AG04450 (cell line): ENCODE measurements around the gene HSPG2. TPM values are rescaled to one million over a fixed set of nuclear protein-coding genes. Genes with fewer than 3 reads are reported as not detected.

Source experiments
- CTCF ChIA-PET: fragments of 300-600, 350-600 bp; formaldehyde crosslinking; extraction: SDS; loops from one replicate; lab custom pipeline; 2022; ENCODE audit warnings: antibody characterized with exemption, inconsistent platforms; lab: Charles Lee
- POLR2A ChIA-PET: fragments of 350-600 bp; formaldehyde crosslinking; extraction: SDS; loops from one replicate; lab custom pipeline; 2021; ENCODE audit warnings: antibody characterized with exemption, inconsistent platforms; lab: Yijun Ruan, JAX
- DNase-seq: peaks from one replicate; pipeline ENCODE4 v3.0.0-alpha.2; 2011; ENCODE audit warnings: low read depth, low spot score
- H3K27ac ChIP-seq: one replicate; pipeline ENCODE4 v1.5.1; 2012; ENCODE audit warnings: low read depth, low read length, control low read depth
- H3K27me3 ChIP-seq: one replicate; pipeline ENCODE4 v1.6.0; 2012; ENCODE audit warnings: low read length; ENCODE audit not compliant: control insufficient read depth, insufficient read depth
- H3K4me3 ChIP-seq: 2 replicates; pipeline ENCODE4 v1.5.1; 2011; ENCODE audit warnings: mild to moderate bottlenecking, low read depth, low read length, control low read depth
- H3K9me3 ChIP-seq: 2 replicates; pipeline ENCODE4 v1.5.1; 2012; ENCODE audit warnings: low read length; ENCODE audit not compliant: control insufficient read depth, insufficient read depth
- polyA plus RNA-seq: library from polyadenylated mRNA; depleted of rRNA; stranded (reverse); fragments of >200 nt; gene quantifications from 2 replicates; pipeline ENCODE4 v1.2.3, GENCODE V29; 2011
- TF ChIP-seq, protein P1 (sequence below): IDR thresholded peaks from 2 replicates; pipeline ENCODE4 v1.5.1; 2011; ENCODE audit warnings: low read depth, low read length, control low read depth, inconsistent platforms

HSPG2 gene
- polyA plus RNA-seq, 1 experiment, result 9.7 TPM

GRCh38 chr1:21903638-21904453 lies 33.3 kb downstream of the HSPG2 start:
- Histone ChIP-seq H3K9me3 (no peaks in the 10 kb centered on the region), H3K27ac (no peak overlapping the region), H3K27me3 (no peaks in the 10 kb centered on the region), H3K4me3 (no peak overlapping the region)
- CTCF ChIA-PET, result interaction anchor here (1.1 kb wide), 1 partner anchor 25 kb away, joined by 3 read pairs; no protein-coding TSS in a partner anchor
- TF ChIP-seq, protein P1, sequence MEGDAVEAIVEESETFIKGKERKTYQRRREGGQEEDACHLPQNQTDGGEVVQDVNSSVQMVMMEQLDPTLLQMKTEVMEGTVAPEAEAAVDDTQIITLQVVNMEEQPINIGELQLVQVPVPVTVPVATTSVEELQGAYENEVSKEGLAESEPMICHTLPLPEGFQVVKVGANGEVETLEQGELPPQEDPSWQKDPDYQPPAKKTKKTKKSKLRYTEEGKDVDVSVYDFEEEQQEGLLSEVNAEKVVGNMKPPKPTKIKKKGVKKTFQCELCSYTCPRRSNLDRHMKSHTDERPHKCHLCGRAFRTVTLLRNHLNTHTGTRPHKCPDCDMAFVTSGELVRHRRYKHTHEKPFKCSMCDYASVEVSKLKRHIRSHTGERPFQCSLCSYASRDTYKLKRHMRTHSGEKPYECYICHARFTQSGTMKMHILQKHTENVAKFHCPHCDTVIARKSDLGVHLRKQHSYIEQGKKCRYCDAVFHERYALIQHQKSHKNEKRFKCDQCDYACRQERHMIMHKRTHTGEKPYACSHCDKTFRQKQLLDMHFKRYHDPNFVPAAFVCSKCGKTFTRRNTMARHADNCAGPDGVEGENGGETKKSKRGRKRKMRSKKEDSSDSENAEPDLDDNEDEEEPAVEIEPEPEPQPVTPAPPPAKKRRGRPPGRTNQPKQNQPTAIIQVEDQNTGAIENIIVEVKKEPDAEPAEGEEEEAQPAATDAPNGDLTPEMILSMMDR, result no peak
- DNase-seq, result no peak
- POLR2A ChIA-PET, result no interaction called here

- ChIA-PET CTCF (interaction anchor here (1.1 to 1.2 kb wide), 2 partner anchors 27 to 37 kb away, joined by 3 read pairs; no protein-coding TSS in a partner anchor), POLR2A (no interaction called here)
- Histone ChIP-seq H3K4me3 (no peak overlapping the region), H3K27me3 (no peaks in the 10 kb centered on the region), H3K27ac (no peak overlapping the region), H3K9me3 (no peaks in the 10 kb centered on the region)
- no peak for DNase-seq
- TF ChIP-seq, protein P1, result no peak
Measured at GRCh38 chr1:21902026-21903012, 34.8 kb downstream of the HSPG2 start.

GRCh38 chr1:21901473-21901847 lies 35.6 kb downstream of the HSPG2 start:
- no peak for DNase-seq
- no peaks in the 10 kb centered on the region for H3K9me3 ChIP-seq
- POLR2A ChIA-PET, result no interaction called here
- TF ChIP-seq, protein P1, result no peak
- H3K27ac ChIP-seq, result no peak overlapping the region
- CTCF ChIA-PET, result no interaction called here
- H3K4me3 ChIP-seq, result no peak overlapping the region
- no peaks in the 10 kb centered on the region for H3K27me3 ChIP-seq

DNA sequence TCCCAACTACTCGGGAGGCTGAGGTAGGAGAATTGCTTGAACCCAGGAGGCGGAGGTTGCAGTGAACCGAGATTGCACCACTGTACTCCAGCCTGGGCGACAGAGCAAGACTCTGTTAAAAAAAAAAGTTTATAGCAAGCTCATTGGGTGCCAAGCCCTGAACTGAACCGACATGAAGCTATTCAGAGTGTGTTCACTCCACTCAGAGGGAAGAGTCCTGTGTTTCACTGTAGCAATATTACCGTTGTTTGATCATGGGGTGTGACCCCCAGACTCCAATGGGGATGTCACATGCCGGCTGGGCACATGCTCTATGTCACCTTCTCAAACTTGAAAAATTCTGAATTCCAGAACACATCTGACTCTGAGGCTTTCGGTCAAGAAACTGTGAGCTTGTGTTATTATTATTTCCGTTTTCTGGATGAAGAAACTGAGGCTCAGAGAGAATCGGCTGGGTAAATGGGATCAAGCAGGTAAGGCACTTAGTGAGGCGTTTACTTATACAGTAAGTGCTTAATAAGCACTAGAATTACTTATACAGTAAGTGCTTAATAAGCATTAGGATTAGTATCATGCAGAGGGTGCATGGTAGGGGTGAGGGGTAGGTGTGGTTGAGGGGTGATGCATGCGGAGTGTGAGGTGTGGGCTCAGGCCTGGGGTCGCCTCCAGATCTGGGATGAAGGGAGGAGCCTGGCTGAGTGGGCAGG lies 36.2 kb downstream of the HSPG2 start:
- H3K27me3 ChIP-seq, result no peaks in the 10 kb centered on the region
- no peaks in the 10 kb centered on the region for H3K9me3 ChIP-seq
- TF ChIP-seq, protein P1, result no peak
- H3K27ac ChIP-seq, result no peak overlapping the region
- POLR2A ChIA-PET, result no interaction called here
- no peak for DNase-seq
- CTCF ChIA-PET, result interaction anchor here (1.0 kb wide), 1 partner anchor 63 kb away, joined by 6 read pairs; no protein-coding TSS in a partner anchor
- no peak overlapping the region for H3K4me3 ChIP-seq
